HEK293T (cell line): ENCODE data around the gene MICALL2.

Experiments
- ARNT ChIP-seq: fragments of 450-650 bp; IDR thresholded peaks from 2 replicates; pipeline ENCODE4 v1.6.1; 2017; ENCODE audit warnings: mild to moderate bottlenecking
- BHLHE40 ChIP-seq: fragments of 450-650 bp; IDR thresholded peaks from 2 replicates; pipeline ENCODE4 v1.6.1; 2016; ENCODE audit warnings: mild to moderate bottlenecking, moderate library complexity, borderline replicate concordance
- CTBP1 ChIP-seq: fragments of 450-650 bp; IDR thresholded peaks from 2 replicates; pipeline ENCODE4 v1.6.1; 2016; ENCODE audit warnings: borderline replicate concordance
- ELF4 ChIP-seq: fragments of 450-650 bp; IDR thresholded peaks from 2 replicates; pipeline ENCODE4 v1.6.1; 2017; ENCODE audit warnings: antibody characterized with exemption
- FOXK2 ChIP-seq: fragments of 450-650 bp; IDR thresholded peaks from 2 replicates; pipeline ENCODE4 v1.6.1; 2016; ENCODE audit warnings: mild to moderate bottlenecking
- FOXM1 ChIP-seq: fragments of 450-650 bp; IDR thresholded peaks from 2 replicates; pipeline ENCODE4 v1.6.1; 2017; ENCODE audit warnings: mild to moderate bottlenecking, borderline replicate concordance
- HDGF ChIP-seq: fragments of 450-650 bp; IDR thresholded peaks from 2 replicates; pipeline ENCODE4 v1.6.1; 2017; ENCODE audit warnings: antibody characterized with exemption, borderline replicate concordance
- NFRKB ChIP-seq: fragments of 450-650 bp; IDR thresholded peaks from 2 replicates; pipeline ENCODE4 v1.6.1; 2016; ENCODE audit warnings: mild to moderate bottlenecking, moderate library complexity
- SP1 ChIP-seq: fragments of 450-650 bp; IDR thresholded peaks from 2 replicates; pipeline ENCODE4 v1.6.1; 2017
- SUZ12 ChIP-seq: fragments of 450-650 bp; IDR thresholded peaks from 2 replicates; pipeline ENCODE4 v1.6.1; 2016; ENCODE audit warnings: mild to moderate bottlenecking
- TARDBP ChIP-seq: fragments of 450-650 bp; IDR thresholded peaks from 2 replicates; pipeline ENCODE4 v1.6.1; 2016
- ZNF384 ChIP-seq: fragments of 450-650 bp; IDR thresholded peaks from 2 replicates; pipeline ENCODE4 v1.6.1; 2016

DNA sequence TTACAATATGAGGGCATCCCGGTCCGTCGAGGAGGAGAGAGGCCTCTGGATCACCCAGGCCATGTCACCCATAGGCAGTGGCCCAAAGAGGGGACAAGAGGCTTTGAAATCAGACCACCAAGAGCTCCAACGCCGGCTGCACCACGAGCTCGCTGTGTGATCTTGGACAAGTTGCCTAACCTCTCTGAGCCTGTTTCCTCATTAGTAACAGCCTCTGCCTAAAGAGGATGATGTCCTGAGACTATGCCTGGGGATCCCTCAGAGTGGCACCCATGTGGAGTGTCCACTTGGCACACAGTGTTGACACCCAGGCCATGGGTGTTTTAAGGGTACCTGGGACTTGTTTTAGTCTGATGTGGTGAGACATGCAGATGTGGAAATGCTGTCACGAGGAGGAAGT, 50.8 kb downstream of the MICALL2 start:
- TF ChIP-seq NFRKB (no peak), FOXK2 (no peak), CTBP1 (no peak), SP1 (no peak), ZNF384 (no peak), TARDBP (no peak), SUZ12 (no peak), BHLHE40 (no peak), FOXM1 (no peak), ARNT (no peak), ELF4 (no peak), HDGF (no peak)
